Adrenal gland (tissue), 5 donors: Measurements from ENCODE around the gene NLGN2.

Experiments used
- POLR2A ChIP-seq, 2 donors: fragments of 450-650 bp; IDR thresholded peaks; one replicate each; pipeline ENCODE4 v1.6.1; 2017; ENCODE audit warnings: antibody characterized with exemption in 2 of 2, mild to moderate bottlenecking in 2 of 2, moderate library complexity in 1 of 2
- TF ChIP-seq, protein P1 (sequence below), 6 experiments: fragments of 450-650 bp in 4 of 6; fragments of 200-600 bp in 2 of 6; sonication (generic) in 1 of 6; IDR thresholded peaks; 1 replicate in 5 of 6; 2 replicates in 1 of 6; pipeline versions ENCODE4 v1.5.1 to v1.8.0; 2016 to 2021; ENCODE audit warnings: antibody characterized with exemption in 6 of 6, mild to moderate bottlenecking in 2 of 6, moderate library complexity in 1 of 6
- donor health status: DM: no; HTN: no; CAD: no.

- TF ChIP-seq POLR2A (IDR thresholded peaks at IDR 0.05): no peak
- TF ChIP-seq, protein P1, sequence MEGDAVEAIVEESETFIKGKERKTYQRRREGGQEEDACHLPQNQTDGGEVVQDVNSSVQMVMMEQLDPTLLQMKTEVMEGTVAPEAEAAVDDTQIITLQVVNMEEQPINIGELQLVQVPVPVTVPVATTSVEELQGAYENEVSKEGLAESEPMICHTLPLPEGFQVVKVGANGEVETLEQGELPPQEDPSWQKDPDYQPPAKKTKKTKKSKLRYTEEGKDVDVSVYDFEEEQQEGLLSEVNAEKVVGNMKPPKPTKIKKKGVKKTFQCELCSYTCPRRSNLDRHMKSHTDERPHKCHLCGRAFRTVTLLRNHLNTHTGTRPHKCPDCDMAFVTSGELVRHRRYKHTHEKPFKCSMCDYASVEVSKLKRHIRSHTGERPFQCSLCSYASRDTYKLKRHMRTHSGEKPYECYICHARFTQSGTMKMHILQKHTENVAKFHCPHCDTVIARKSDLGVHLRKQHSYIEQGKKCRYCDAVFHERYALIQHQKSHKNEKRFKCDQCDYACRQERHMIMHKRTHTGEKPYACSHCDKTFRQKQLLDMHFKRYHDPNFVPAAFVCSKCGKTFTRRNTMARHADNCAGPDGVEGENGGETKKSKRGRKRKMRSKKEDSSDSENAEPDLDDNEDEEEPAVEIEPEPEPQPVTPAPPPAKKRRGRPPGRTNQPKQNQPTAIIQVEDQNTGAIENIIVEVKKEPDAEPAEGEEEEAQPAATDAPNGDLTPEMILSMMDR (IDR thresholded peaks at IDR 0.05): no peak
Measured at GRCh38 chr17:7429722-7430121, 22.1 kb downstream of the NLGN2 start.
